GM10266 (cell line): Measurements from ENCODE around the gene RAPGEF6.

Source experiments
- DNase-seq: peaks from one replicate; pipeline ENCODE4 v3.0.0; 2012; ENCODE audit errors: extremely low spot score
- TF ChIP-seq, protein P1 (sequence below): IDR thresholded peaks from 2 replicates; pipeline ENCODE4 v1.5.1; 2012; ENCODE audit warnings: mild to moderate bottlenecking, low read depth; ENCODE audit not compliant: control insufficient read depth, insufficient read depth; ENCODE audit errors: missing control alignments

Gene RAPGEF6

DNA sequence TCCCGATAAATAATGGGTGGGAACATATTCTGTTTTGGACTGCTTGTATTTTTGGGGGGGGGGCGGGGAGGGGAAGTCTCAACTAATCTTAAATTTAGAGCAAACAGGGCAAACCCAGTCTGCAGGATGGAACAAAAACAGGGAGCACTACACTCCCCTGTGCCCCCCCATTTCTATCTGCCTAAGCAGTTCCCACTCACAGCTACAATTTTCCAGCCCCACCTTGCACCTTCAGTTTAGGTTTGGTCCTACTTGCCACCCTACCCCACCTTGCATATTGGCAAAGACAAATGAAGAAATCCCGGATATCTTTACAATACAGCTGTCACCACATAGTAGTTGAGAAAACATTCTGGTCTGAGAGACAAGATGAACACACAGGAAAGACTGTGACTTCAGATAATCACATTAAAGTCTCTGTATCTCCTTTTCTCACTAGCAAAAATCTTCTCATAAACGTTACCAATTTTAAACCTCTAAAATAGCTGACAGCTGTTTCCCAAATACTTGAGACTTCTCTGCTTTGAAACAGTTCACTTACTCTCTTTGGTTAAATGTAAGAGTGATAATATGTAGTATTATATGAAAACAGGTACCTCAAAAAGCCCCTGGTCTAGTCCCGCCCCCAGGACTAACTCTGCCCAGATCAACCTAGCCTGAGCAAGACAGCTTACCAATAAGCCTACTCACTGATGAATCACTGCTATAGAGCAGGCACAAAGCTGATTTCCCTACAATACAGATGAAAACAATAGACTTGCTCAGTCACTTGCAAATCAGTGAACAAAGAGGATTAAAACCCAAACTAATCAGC lies 5.2 kb upstream of the RAPGEF6 start:
- TF ChIP-seq, protein P1, sequence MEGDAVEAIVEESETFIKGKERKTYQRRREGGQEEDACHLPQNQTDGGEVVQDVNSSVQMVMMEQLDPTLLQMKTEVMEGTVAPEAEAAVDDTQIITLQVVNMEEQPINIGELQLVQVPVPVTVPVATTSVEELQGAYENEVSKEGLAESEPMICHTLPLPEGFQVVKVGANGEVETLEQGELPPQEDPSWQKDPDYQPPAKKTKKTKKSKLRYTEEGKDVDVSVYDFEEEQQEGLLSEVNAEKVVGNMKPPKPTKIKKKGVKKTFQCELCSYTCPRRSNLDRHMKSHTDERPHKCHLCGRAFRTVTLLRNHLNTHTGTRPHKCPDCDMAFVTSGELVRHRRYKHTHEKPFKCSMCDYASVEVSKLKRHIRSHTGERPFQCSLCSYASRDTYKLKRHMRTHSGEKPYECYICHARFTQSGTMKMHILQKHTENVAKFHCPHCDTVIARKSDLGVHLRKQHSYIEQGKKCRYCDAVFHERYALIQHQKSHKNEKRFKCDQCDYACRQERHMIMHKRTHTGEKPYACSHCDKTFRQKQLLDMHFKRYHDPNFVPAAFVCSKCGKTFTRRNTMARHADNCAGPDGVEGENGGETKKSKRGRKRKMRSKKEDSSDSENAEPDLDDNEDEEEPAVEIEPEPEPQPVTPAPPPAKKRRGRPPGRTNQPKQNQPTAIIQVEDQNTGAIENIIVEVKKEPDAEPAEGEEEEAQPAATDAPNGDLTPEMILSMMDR, result no peak
- peak; percentile 37 for DNase-seq

- no peak for DNase-seq
- TF ChIP-seq, protein P1, result no peak
Observed at GRCh38 chr5:131639148-131639547, 4.1 kb upstream of the RAPGEF6 start.

- TF ChIP-seq, protein P1, result no peak
- DNase-seq, result no peak
Observed at GRCh38 chr5:131637694-131638093, 2.7 kb upstream of the RAPGEF6 start.

GRCh38 chr5:131635684-131636572 lies 899 bp upstream of the RAPGEF6 start:
- TF ChIP-seq, protein P1, result no peak

GRCh38 chr5:131634666-131634995 lies 398 bp downstream of the RAPGEF6 start:
- DNase-seq, result no peak
- TF ChIP-seq, protein P1, result no peak

More at GRCh38 chr5:131635684-131636572, 899 bp upstream of the RAPGEF6 start:
- DNase-seq, result no peak

DNA sequence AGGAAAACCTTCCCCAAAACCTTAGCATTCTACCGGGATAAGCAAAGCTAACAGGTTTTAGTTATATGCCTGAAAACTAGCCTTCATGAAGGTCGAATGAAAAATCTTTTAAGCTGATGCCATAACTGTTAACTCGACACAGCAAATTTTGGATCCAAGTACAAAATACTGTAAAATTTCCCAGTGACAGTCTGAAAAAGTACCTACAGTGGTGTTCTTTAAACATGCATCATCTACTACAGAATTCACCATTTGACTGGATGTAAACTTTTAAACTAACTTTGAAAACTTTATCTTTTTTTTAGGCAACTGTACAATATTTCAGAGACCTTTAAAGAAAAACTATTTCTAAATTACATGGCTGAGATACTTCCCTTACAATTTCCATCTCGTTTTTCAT lies 791 bp downstream of the RAPGEF6 start:
- DNase-seq, result no peak
- TF ChIP-seq, protein P1, result no peak
